ENCODE results near the gene CTF1. TPM values are rescaled to one million over a fixed set of nuclear protein-coding genes. Genes with fewer than 3 reads are reported as not detected.
A peak's percentile ranks its signal among the peaks of the same experiment; 100 is the strongest.

CTF1 gene
- polyA plus RNA-seq, 2 of the 4 experiments (the other 2 are of a cell fraction), result 0.23 to 0.44 TPM

- peak; percentile 27 to 51; a peak in 3 of 6 replicates for ATAC-seq
- no peak for DNase-seq (ENCODE audit: low read depth in 1 of 2, low spot score in 1 of 2)
These were observed 18.4 kb downstream of the CTF1 start for GRCh38 chr16:30914830-30915229.

GRCh38 chr16:30918614-30919013 is 22.2 kb downstream of the CTF1 start:
- ATAC-seq, result no peak
- Histone ChIP-seq H3K4me1 (no peaks in the 10 kb centered on the region), H3K4me2 (no peak overlapping the region), H3K4me3 (no peak overlapping the region), H3K27ac (no peak overlapping the region), H3K9me3 (no peaks in the 10 kb centered on the region)
- POLR2A ChIA-PET, result no interaction called here
- no peak for DNase-seq (ENCODE audit: low read depth in 1 of 2, low spot score in 1 of 2)
- no peak for TF ChIP-seq RCOR1 (IDR thresholded peaks at IDR 0.05; ENCODE audit: low read depth, low read length)
- TF ChIP-seq FOXS1 (CRISPR knock-in tag; IDR thresholded peaks at IDR 0.05), result no peak
- no peak for TF ChIP-seq ESRRA (IDR thresholded peaks at IDR 0.05; ENCODE audit: borderline replicate concordance, low read length)
- no peak for TF ChIP-seq TP53 (CRISPR knock-in tag; IDR thresholded peaks at IDR 0.05)
- no peak for TF ChIP-seq FOSB (CRISPR knock-in tag; IDR thresholded peaks at IDR 0.05)
- no peak for TF ChIP-seq KDM5A (IDR thresholded peaks at IDR 0.05)
- TF ChIP-seq HEYL (CRISPR knock-in tag; IDR thresholded peaks at IDR 0.05), result no peak
- TF ChIP-seq SREBF2 (IDR thresholded peaks at IDR 0.05), result no peak
- no peak for TF ChIP-seq CBX8 (IDR thresholded peaks at IDR 0.05)
- TF ChIP-seq KDM1A (IDR thresholded peaks at IDR 0.05; ENCODE audit: low read depth), result no peak
- no peak for TF ChIP-seq PHF8 (IDR thresholded peaks at IDR 0.05; ENCODE audit: borderline replicate concordance, low read depth)
- no peak for TF ChIP-seq EHMT2 (IDR thresholded peaks at IDR 0.05; ENCODE audit: low read depth)
- TF ChIP-seq BCL3 (IDR thresholded peaks at IDR 0.05), result no peak
- TF ChIP-seq NR3C1 (IDR thresholded peaks at IDR 0.05), result no peak
- TF ChIP-seq HOXB5 (CRISPR knock-in tag; IDR thresholded peaks at IDR 0.05), result no peak
- no peak for TF ChIP-seq GATA3 (IDR thresholded peaks at IDR 0.05; ENCODE audit: borderline replicate concordance)
- CTCF ChIA-PET, result interaction anchor here (1.1 to 2.5 kb wide), 4 partner anchors 16 to 74 kb away, joined by 3 to 9 read pairs (median 4); no protein-coding TSS in a partner anchor
- FAIRE-seq, result no peak
- WGBS (ENCODE audit: missing lambda C conversion rate), result 85% methylated on average over 1 of the region's 1 CpG

More at GRCh38 chr16:30914830-30915229, 18.4 kb downstream of the CTF1 start:
- FAIRE-seq, result no peak
- 86% methylated on average over 2 of the region's 3 CpGs for WGBS (ENCODE audit: missing lambda C conversion rate)
- Histone ChIP-seq H3K4me2 (no peak overlapping the region), H3K27ac (no peak overlapping the region), H3K4me3 (no peak overlapping the region), H3K4me1 (no peaks in the 10 kb centered on the region), H3K9me3 (no peaks in the 10 kb centered on the region)
- TF ChIP-seq RFX5 (IDR thresholded peaks at IDR 0.05) (no peak), NPAS2 (CRISPR knock-in tag; IDR thresholded peaks at IDR 0.05; ENCODE audit: borderline replicate concordance) (no peak), JUNB (IDR thresholded peaks at IDR 0.05) (no peak), ESRRA (IDR thresholded peaks at IDR 0.05; ENCODE audit: borderline replicate concordance, low read length) (no peak), CBX8 (IDR thresholded peaks at IDR 0.05) (no peak), TFCP2L1 (CRISPR knock-in tag; IDR thresholded peaks at IDR 0.05) (no peak), KDM5A (IDR thresholded peaks at IDR 0.05) (no peak), CHD4 (IDR thresholded peaks at IDR 0.05; ENCODE audit: borderline replicate concordance) (no peak), MAZ (IDR thresholded peaks at IDR 0.05; ENCODE audit: borderline replicate concordance, low read depth, low read length) (no peak), JUN (IDR thresholded peaks at IDR 0.05) (no peak), MYC (IDR thresholded peaks at IDR 0.05; ENCODE audit: borderline replicate concordance, low read length) (no peak), KDM1A (IDR thresholded peaks at IDR 0.05; ENCODE audit: low read depth) (no peak), NFE2L2 (conservative IDR thresholded peaks at IDR 0.05; ENCODE audit: low read length) (no peak)
- CTCF ChIA-PET, result interaction anchor here (1.3 to 3.2 kb wide), 3 partner anchors 12 to 27 kb away, joined by 4 to 22 read pairs (median 5); no protein-coding TSS in a partner anchor
- POLR2A ChIA-PET, result no interaction called here

GRCh38 chr16:30920891-30921290 is 24.5 kb downstream of the CTF1 start:
- TF ChIP-seq POLR2A (IDR thresholded peaks at IDR 0.05; ENCODE audit: low read length), result no peak
- no peak for TF ChIP-seq HOXB5 (CRISPR knock-in tag; IDR thresholded peaks at IDR 0.05)
- TF ChIP-seq JUN (IDR thresholded peaks at IDR 0.05), result no peak
- TF ChIP-seq MAZ (IDR thresholded peaks at IDR 0.05; ENCODE audit: borderline replicate concordance, low read depth, low read length), result no peak
- TF ChIP-seq NPAS2 (CRISPR knock-in tag; IDR thresholded peaks at IDR 0.05; ENCODE audit: borderline replicate concordance), result no peak
- no peak for TF ChIP-seq FOSB (CRISPR knock-in tag; IDR thresholded peaks at IDR 0.05)
- TF ChIP-seq ZSCAN20 (CRISPR knock-in tag; IDR thresholded peaks at IDR 0.05), result no peak
- TF ChIP-seq NFE2L2 (conservative IDR thresholded peaks at IDR 0.05; ENCODE audit: low read length), result no peak
- TF ChIP-seq RFX5 (IDR thresholded peaks at IDR 0.05), result no peak
- TF ChIP-seq TFCP2L1 (CRISPR knock-in tag; IDR thresholded peaks at IDR 0.05), result no peak
- TF ChIP-seq EP300 (IDR thresholded peaks at IDR 0.05), result no peak
- no peak for TF ChIP-seq SMC3 (IDR thresholded peaks at IDR 0.05)
- no peak for TF ChIP-seq REST (IDR thresholded peaks at IDR 0.05)
- TF ChIP-seq CBX8 (IDR thresholded peaks at IDR 0.05), result no peak
- no peak for TF ChIP-seq BCL3 (IDR thresholded peaks at IDR 0.05)
- TF ChIP-seq ESRRA (IDR thresholded peaks at IDR 0.05; ENCODE audit: borderline replicate concordance, low read length), result no peak
- no peak for ATAC-seq
- no peak for DNase-seq (ENCODE audit: low read depth in 1 of 2, low spot score in 1 of 2)
- no peak overlapping the region for H3K4me3 ChIP-seq
- POLR2A ChIA-PET, result no interaction called here
- CTCF ChIA-PET, result interaction anchor here (1.2 to 1.8 kb wide), 2 partner anchors 19 to 114 kb away, joined by 3 to 13 read pairs; no protein-coding TSS in a partner anchor
- peaks cover 9% of the 10 kb centered on the region; the same call in 1 of the 3 replicates for H3K4me1 ChIP-seq
- no peak for FAIRE-seq
- H3K4me2 ChIP-seq, result no peak overlapping the region
- H3K27ac ChIP-seq, result no peak overlapping the region
- 94% methylated on average over 2 of the region's 2 CpGs for WGBS (ENCODE audit: missing lambda C conversion rate)
- H3K9me3 ChIP-seq, result no peaks in the 10 kb centered on the region

All from A549 (cell line).